ENCODE data around the gene GAB2. TPM values are rescaled to one million over a fixed set of nuclear protein-coding genes. Genes with fewer than 3 reads are reported as not detected.

The GAB2 gene
- polyA plus RNA-seq, 2 of the 4 experiments (the other 2 are of a cell fraction) = 2.8 to 4.7 TPM

- Histone ChIP-seq H3K4me1 (no peaks in the 10 kb centered on the region), H3K4me3 (no peak overlapping the region), H3K9me3 (no peaks in the 10 kb centered on the region), H3K4me2 (no peak overlapping the region), H3K27ac (no peak overlapping the region)
- ATAC-seq (no peak), DNase-seq (ENCODE audit: low read depth in 1 of 2, low spot score in 1 of 2) (no peak), FAIRE-seq (no peak)
- ChIA-PET CTCF (interaction anchor here (0.7 kb wide), 1 partner anchor 25 kb away, joined by 6 read pairs; no protein-coding TSS in a partner anchor), POLR2A (no interaction called here)
- WGBS (ENCODE audit: missing lambda C conversion rate) = 85% methylated on average over 12 of the region's 12 CpGs
- no peak for TF ChIP-seq ELK1 (IDR thresholded peaks at IDR 0.05; ENCODE audit: low read depth, low read length)
- TF ChIP-seq BHLHE40 (IDR thresholded peaks at IDR 0.05; ENCODE audit: low read depth, low read length) = no peak
- no peak for TF ChIP-seq NPAS2 (CRISPR knock-in tag; IDR thresholded peaks at IDR 0.05; ENCODE audit: borderline replicate concordance)
- TF ChIP-seq HOXB5 (CRISPR knock-in tag; IDR thresholded peaks at IDR 0.05) = no peak
- TF ChIP-seq CHD2 (IDR thresholded peaks at IDR 0.05; ENCODE audit: low read length, partially characterized antibody) = no peak
- no peak for TF ChIP-seq KDM1A (IDR thresholded peaks at IDR 0.05; ENCODE audit: low read depth)
- TF ChIP-seq CTCF (IDR thresholded peaks at IDR 0.05) = no peak
- TF ChIP-seq REST (IDR thresholded peaks at IDR 0.05) = no peak
These were observed 203.1 kb downstream of the GAB2 start for GRCh38 chr11:78214331-78215194.

- 96% methylated on average over 8 of the region's 8 CpGs for WGBS (ENCODE audit: missing lambda C conversion rate)
- Histone ChIP-seq H3K9me3 (no peaks in the 10 kb centered on the region), H3K4me2 (no peak overlapping the region), H3K4me3 (no peak overlapping the region), H3K27ac (no peak overlapping the region), H3K4me1 (no peaks in the 10 kb centered on the region)
- no peak for TF ChIP-seq REST (IDR thresholded peaks at IDR 0.05)
- TF ChIP-seq CHD4 (IDR thresholded peaks at IDR 0.05; ENCODE audit: borderline replicate concordance) = no peak
- TF ChIP-seq MAFK (IDR thresholded peaks at IDR 0.05; ENCODE audit: partially characterized antibody) = no peak
- TF ChIP-seq GATA3 (IDR thresholded peaks at IDR 0.05; ENCODE audit: borderline replicate concordance) = no peak
- no peak for TF ChIP-seq HES2 (IDR thresholded peaks at IDR 0.05)
- no peak for TF ChIP-seq TFCP2L1 (CRISPR knock-in tag; IDR thresholded peaks at IDR 0.05)
- no peak for TF ChIP-seq RARB (CRISPR knock-in tag; IDR thresholded peaks at IDR 0.05)
- no peak for TF ChIP-seq EHMT2 (IDR thresholded peaks at IDR 0.05; ENCODE audit: low read depth)
- no peak for TF ChIP-seq FOSB (CRISPR knock-in tag; IDR thresholded peaks at IDR 0.05)
- TF ChIP-seq ZSCAN20 (CRISPR knock-in tag; IDR thresholded peaks at IDR 0.05) = no peak
- TF ChIP-seq NFE2L2 (conservative IDR thresholded peaks at IDR 0.05; ENCODE audit: low read length) = no peak
- no peak for TF ChIP-seq HOXB13 (CRISPR knock-in tag; IDR thresholded peaks at IDR 0.05; ENCODE audit: low read depth)
- no peak for TF ChIP-seq TP53 (CRISPR knock-in tag; IDR thresholded peaks at IDR 0.05)
- ATAC-seq (no peak), DNase-seq (ENCODE audit: low read depth in 1 of 2, low spot score in 1 of 2) (no peak), FAIRE-seq (no peak)
- ChIA-PET POLR2A (no interaction called here), CTCF (interaction anchor here (0.7 to 1.0 kb wide), 3 partner anchors 26 to 70 kb away, joined by 3 to 6 read pairs (median 3); no protein-coding TSS in a partner anchor)
These were observed 203.9 kb downstream of the GAB2 start for GRCh38 chr11:78213526-78214330.
